BJ (cell line): ENCODE measurements around the gene CSRNP3. TPM values are rescaled to one million over a fixed set of nuclear protein-coding genes. Genes with fewer than 3 reads are reported as not detected.

Source experiments
- CTCF ChIA-PET: fragments of 350-600 bp; formaldehyde crosslinking; extraction: SDS; loops from one replicate; lab custom pipeline; 2021; ENCODE audit warnings: antibody characterized with exemption, inconsistent platforms; lab: Yijun Ruan, JAX
- POLR2A ChIA-PET: fragments of 300-600 bp; sonication (Branson Sonifier 250); formaldehyde crosslinking; extraction: SDS; loops from one replicate; lab custom pipeline; 2021; ENCODE audit warnings: antibody characterized with exemption; lab: Charles Lee
- DNase-seq: peaks from one replicate; pipeline ENCODE4 v3.0.0-alpha.2; 2011; ENCODE audit warnings: low read depth
- H3K27me3 ChIP-seq: 2 replicates; pipeline ENCODE4 v1.6.0; 2011; ENCODE audit warnings: low read length; ENCODE audit not compliant: control insufficient read depth, insufficient read depth
- H3K36me3 ChIP-seq: 2 replicates; pipeline ENCODE4 v1.5.1; 2011; ENCODE audit warnings: low read length; ENCODE audit not compliant: control insufficient read depth, insufficient read depth
- H3K4me3 ChIP-seq: 2 replicates; pipeline ENCODE4 v1.5.1; 2011; ENCODE audit warnings: low read depth, mild to moderate bottlenecking, control low read depth, low read length
- polyA plus RNA-seq: library from polyadenylated mRNA; depleted of rRNA; stranded (reverse); fragments of >200 nt; gene quantifications from 2 replicates; pipeline ENCODE4 v1.2.3, GENCODE V29; 2011
- TF ChIP-seq, protein P1 (sequence below): IDR thresholded peaks from 2 replicates; pipeline ENCODE4 v1.5.1; 2011; ENCODE audit warnings: low read depth, mild to moderate bottlenecking, control low read depth, inconsistent platforms, low read length, moderate library complexity; ENCODE audit not compliant: insufficient read depth

Gene CSRNP3
- polyA plus RNA-seq, 1 experiment: 0.18 TPM

- no peak overlapping the region for H3K4me3 ChIP-seq
- no peak for DNase-seq
- H3K36me3 ChIP-seq: no peaks in the 10 kb centered on the region
- TF ChIP-seq, protein P1, sequence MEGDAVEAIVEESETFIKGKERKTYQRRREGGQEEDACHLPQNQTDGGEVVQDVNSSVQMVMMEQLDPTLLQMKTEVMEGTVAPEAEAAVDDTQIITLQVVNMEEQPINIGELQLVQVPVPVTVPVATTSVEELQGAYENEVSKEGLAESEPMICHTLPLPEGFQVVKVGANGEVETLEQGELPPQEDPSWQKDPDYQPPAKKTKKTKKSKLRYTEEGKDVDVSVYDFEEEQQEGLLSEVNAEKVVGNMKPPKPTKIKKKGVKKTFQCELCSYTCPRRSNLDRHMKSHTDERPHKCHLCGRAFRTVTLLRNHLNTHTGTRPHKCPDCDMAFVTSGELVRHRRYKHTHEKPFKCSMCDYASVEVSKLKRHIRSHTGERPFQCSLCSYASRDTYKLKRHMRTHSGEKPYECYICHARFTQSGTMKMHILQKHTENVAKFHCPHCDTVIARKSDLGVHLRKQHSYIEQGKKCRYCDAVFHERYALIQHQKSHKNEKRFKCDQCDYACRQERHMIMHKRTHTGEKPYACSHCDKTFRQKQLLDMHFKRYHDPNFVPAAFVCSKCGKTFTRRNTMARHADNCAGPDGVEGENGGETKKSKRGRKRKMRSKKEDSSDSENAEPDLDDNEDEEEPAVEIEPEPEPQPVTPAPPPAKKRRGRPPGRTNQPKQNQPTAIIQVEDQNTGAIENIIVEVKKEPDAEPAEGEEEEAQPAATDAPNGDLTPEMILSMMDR: no peak
- H3K27me3 ChIP-seq: no peaks in the 10 kb centered on the region
- ChIA-PET POLR2A (no interaction called here), CTCF (no interaction called here)
Measured at GRCh38 chr2:165567273-165567672, 97.8 kb downstream of the CSRNP3 start.

DNA sequence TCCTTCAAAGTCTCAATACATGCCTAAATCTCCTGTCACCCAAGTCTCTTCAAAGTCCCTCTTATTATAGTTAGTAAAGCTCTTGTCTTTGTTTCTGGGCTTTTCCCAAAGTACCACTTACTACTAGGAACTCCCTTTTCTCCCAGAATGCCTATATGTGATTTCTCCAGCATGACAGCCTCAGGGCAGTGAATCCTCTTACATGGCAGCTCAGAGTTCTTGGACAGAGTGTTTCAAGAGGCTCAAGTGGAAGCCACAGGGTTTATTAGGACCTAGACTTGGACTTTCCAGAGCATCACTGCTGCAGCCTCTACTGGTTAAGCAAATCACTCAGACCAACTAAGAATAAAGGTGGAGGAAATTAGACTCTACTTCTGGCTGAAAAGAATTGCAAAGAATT lies 98.9 kb downstream of the CSRNP3 start:
- Histone ChIP-seq H3K4me3 (no peak overlapping the region), H3K36me3 (no peaks in the 10 kb centered on the region), H3K27me3 (no peaks in the 10 kb centered on the region)
- CTCF ChIA-PET: no interaction called here
- TF ChIP-seq, protein P1: no peak
- no peak for DNase-seq
- POLR2A ChIA-PET: no interaction called here

DNA sequence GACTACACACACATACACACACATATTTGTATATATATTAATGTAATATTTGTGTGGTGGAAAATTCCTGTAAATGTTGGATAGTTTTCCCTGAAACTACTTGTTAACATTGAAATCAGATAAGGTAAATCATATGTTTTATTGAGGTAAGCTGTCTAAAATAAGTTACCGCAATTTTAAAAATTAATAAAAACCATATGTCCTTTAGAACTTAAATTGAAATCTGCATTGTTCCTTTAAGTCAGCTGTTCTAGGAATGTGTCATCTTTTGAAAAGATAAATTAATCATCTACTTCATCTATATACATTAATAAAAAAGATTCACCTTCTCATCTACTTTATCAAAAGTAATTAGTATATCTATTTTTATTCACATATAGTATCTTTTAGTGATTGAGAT lies 102.0 kb downstream of the CSRNP3 start:
- Histone ChIP-seq H3K27me3 (no peaks in the 10 kb centered on the region), H3K4me3 (no peak overlapping the region), H3K36me3 (no peaks in the 10 kb centered on the region)
- ChIA-PET CTCF (no interaction called here), POLR2A (no interaction called here)
- TF ChIP-seq, protein P1: no peak
- no peak for DNase-seq

- no peak overlapping the region for H3K4me3 ChIP-seq
- TF ChIP-seq, protein P1: no peak
- H3K27me3 ChIP-seq: no peaks in the 10 kb centered on the region
- H3K36me3 ChIP-seq: no peaks in the 10 kb centered on the region
- CTCF ChIA-PET: interaction anchor here (0.7 kb wide), 1 partner anchor 26 kb away, joined by 3 read pairs; no protein-coding TSS in a partner anchor
- no peak for DNase-seq
- POLR2A ChIA-PET: no interaction called here
Measured at GRCh38 chr2:165572151-165572550, 102.7 kb downstream of the CSRNP3 start.

- POLR2A ChIA-PET: no interaction called here
- TF ChIP-seq, protein P1: no peak
- no peaks in the 10 kb centered on the region for H3K36me3 ChIP-seq
- H3K27me3 ChIP-seq: no peaks in the 10 kb centered on the region
- no peak overlapping the region for H3K4me3 ChIP-seq
- CTCF ChIA-PET: no interaction called here
- DNase-seq: no peak
Measured at GRCh38 chr2:165573534-165574461, 104.3 kb downstream of the CSRNP3 start.
